HG02642 (cell line): ENCODE measurements around the gene CHRNA7.
"Not testable (repeated sequence)": the region's sequence is repeated elsewhere in the genome, so short reads cannot be mapped to it uniquely, and the experiment has no call there.

Source experiments
- ATAC-seq: cut with Tn5 transposase; IDR thresholded peaks from one replicate; pipeline ENCODE4 v1.9.1; 2021; ENCODE audit warnings: mild to moderate bottlenecking; ENCODE audit not compliant: unreplicated experiment, poor library complexity

CHRNA7 gene

GRCh38 chr15:32164747-32165146, 134.4 kb downstream of the CHRNA7 start:
- ATAC-seq: not testable (repeated sequence)

GRCh38 chr15:32165775-32166174, 135.5 kb downstream of the CHRNA7 start:
- not testable (repeated sequence) for ATAC-seq

GRCh38 chr15:32166270-32166669, 136.0 kb downstream of the CHRNA7 start:
- not testable (repeated sequence) for ATAC-seq

- ATAC-seq: not testable (repeated sequence)
These were observed 137.6 kb downstream of the CHRNA7 start for GRCh38 chr15:32167913-32168312.

- not testable (repeated sequence) for ATAC-seq
These were observed 150.3 kb downstream of the CHRNA7 start for GRCh38 chr15:32180579-32180978.

- ATAC-seq: not testable (repeated sequence)
These were observed 163.5 kb downstream of the CHRNA7 start for GRCh38 chr15:32193780-32194179.

- not testable (repeated sequence) for ATAC-seq
These were observed 165.9 kb downstream of the CHRNA7 start for GRCh38 chr15:32196206-32196605.

GRCh38 chr15:32198938-32199337, 168.6 kb downstream of the CHRNA7 start:
- ATAC-seq: not testable (repeated sequence)

GRCh38 chr15:32209081-32209480, 178.8 kb downstream of the CHRNA7 start:
- ATAC-seq: not testable (repeated sequence)

- ATAC-seq: no peak
These were observed 188.4 kb downstream of the CHRNA7 start for GRCh38 chr15:32218666-32219065.
